Measurements from ENCODE around the gene VSIG10. TPM values are rescaled to one million over a fixed set of nuclear protein-coding genes. Genes with fewer than 3 reads are reported as not detected.

The VSIG10 gene
- total RNA-seq, 4 donors from 2014 or later: 122 to 207 (median 155) TPM

DNA sequence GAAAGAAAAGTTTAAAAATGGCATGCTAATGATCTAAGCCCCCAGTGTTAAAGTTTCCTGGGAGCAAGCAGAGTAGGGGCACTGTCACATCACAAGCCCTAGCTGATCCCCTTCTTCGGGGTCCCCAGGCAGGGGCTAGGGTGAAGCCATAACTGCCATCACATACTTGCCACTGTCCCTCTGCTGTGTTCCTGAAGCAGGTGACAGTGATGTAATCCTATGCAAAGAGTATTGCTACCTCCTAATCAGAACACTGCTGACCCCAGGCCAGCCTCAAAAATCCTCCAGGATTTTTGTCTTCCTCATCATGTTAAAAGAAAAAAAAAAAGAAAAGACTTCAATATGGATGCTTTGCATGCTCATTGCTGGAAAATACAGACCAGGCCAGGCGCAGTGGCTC lies 88.5 kb downstream of the VSIG10 start:
- intact Hi-C loops (cut with DNase I; ENCODE audit: low total_unique reads): no loop called here
- Histone ChIP-seq H3K36me3 (peaks cover 0 to 10% (median 0%) of the 10 kb centered on the region in 4 donors), H3K27me3 (no peaks in the 10 kb centered on the region), H3K4me3 (no peak overlapping the region), H3K4me1 (peaks cover 4 to 18% (median 11%) of the 10 kb centered on the region in 4 donors), H3K9me3 (no peaks in the 10 kb centered on the region), H3K27ac (no peak overlapping the region)
- WGBS, 2 donors (ENCODE audit: low coverage in 1 of 2): 75 to 95% methylated on average over 2 of the region's 2 CpGs
- no peak for DNase-seq
- in situ Hi-C loops (cut with MboI; ENCODE audit: low pct_ligation_motif_present in 1 of 4, low pct_unique_long_range_greater_than_20kb in 1 of 4, low sequenced_read_pairs in 3 of 4): no loop called here
- no peak for TF ChIP-seq POLR2A (IDR thresholded peaks at IDR 0.05)
- no peak for TF ChIP-seq POLR2AphosphoS5 (IDR thresholded peaks at IDR 0.05)
- TF ChIP-seq, protein P1, sequence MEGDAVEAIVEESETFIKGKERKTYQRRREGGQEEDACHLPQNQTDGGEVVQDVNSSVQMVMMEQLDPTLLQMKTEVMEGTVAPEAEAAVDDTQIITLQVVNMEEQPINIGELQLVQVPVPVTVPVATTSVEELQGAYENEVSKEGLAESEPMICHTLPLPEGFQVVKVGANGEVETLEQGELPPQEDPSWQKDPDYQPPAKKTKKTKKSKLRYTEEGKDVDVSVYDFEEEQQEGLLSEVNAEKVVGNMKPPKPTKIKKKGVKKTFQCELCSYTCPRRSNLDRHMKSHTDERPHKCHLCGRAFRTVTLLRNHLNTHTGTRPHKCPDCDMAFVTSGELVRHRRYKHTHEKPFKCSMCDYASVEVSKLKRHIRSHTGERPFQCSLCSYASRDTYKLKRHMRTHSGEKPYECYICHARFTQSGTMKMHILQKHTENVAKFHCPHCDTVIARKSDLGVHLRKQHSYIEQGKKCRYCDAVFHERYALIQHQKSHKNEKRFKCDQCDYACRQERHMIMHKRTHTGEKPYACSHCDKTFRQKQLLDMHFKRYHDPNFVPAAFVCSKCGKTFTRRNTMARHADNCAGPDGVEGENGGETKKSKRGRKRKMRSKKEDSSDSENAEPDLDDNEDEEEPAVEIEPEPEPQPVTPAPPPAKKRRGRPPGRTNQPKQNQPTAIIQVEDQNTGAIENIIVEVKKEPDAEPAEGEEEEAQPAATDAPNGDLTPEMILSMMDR (IDR thresholded peaks at IDR 0.05): no peak
- no peak for TF ChIP-seq EP300 (IDR thresholded peaks at IDR 0.05; ENCODE audit: low read depth)

Small RNA genes within 50 kb of the gene (small RNA-seq; reads per million reads assigned to genes)
- 0 reads per million in 4 donors for gene AC131159.1

Other genes starting within 250 kb of the VSIG10 start
- 1 to 10 TPM in 1 of 4 donors, under 1 TPM in 3; 0.32 to 7.0 (median 0.60) TPM for gene KSR2, start 135.0 kb downstream of the VSIG10 start, total RNA-seq
- 1 to 10 TPM in 3 of 4 donors, not detected in 1; 4.9 to 8.7 (median 7.6) TPM for gene RFC5, start 87.3 kb downstream of the VSIG10 start, total RNA-seq
- gene WSB2, start 42.8 kb downstream of the VSIG10 start, total RNA-seq: 100 to 1,000 TPM; 110 to 193 (median 130) TPM
- gene PEBP1, start 32.1 kb upstream of the VSIG10 start, total RNA-seq: 100 to 1,000 TPM; 124 to 438 (median 279) TPM